AG09319 (cell line): ENCODE results near the gene USP44.

Experiments
- DNase-seq: peaks from one replicate; pipeline ENCODE4 v3.0.0-alpha.2; 2010; ENCODE audit warnings: low read depth; ENCODE audit errors: extremely low read depth
- CTCF ChIP-seq: IDR thresholded peaks from 2 replicates; pipeline ENCODE4 v1.5.1; 2011; ENCODE audit warnings: low read depth, mild to moderate bottlenecking, inconsistent platforms, low read length, moderate library complexity

USP44 gene

GRCh38 chr12:95557625-95558024, 6.3 kb upstream of the USP44 start:
- TF ChIP-seq CTCF: no peak
- no peak for DNase-seq

- DNase-seq: no peak
- no peak for TF ChIP-seq CTCF
Measured at GRCh38 chr12:95554532-95555071, 3.3 kb upstream of the USP44 start.

- DNase-seq: no peak
- TF ChIP-seq CTCF: no peak
Measured at GRCh38 chr12:95553197-95553943, 2.1 kb upstream of the USP44 start.

GRCh38 chr12:95551913-95552516, 739 bp upstream of the USP44 start:
- no peak for DNase-seq
- no peak for TF ChIP-seq CTCF

- TF ChIP-seq CTCF: no peak
- DNase-seq: no peak
Measured at GRCh38 chr12:95549392-95550084, 1.7 kb downstream of the USP44 start.

GRCh38 chr12:95548539-95549391, 2.5 kb downstream of the USP44 start:
- no peak for DNase-seq

More at GRCh38 chr12:95548539-95549391, 2.5 kb downstream of the USP44 start:
- TF ChIP-seq CTCF: no peak
